Kasumi-1 (cell line): ENCODE data around the gene NCKAP5.

ENCODE experiments used
- DNase-seq, 2 experiments: peaks; one replicate each; lab custom pipeline; 2025; lab: John Stamatoyannopoulos, UW

NCKAP5 gene

GRCh38 chr2:132797556-132797955 lies 770.7 kb downstream of the NCKAP5 start:
- no peak for DNase-seq

- DNase-seq: no peak
Observed at GRCh38 chr2:132797071-132797470, 771.2 kb downstream of the NCKAP5 start.

- no peak for DNase-seq
Observed at GRCh38 chr2:132795220-132795619, 773.0 kb downstream of the NCKAP5 start.

- DNase-seq: no peak
Observed at GRCh38 chr2:132793532-132793931, 774.7 kb downstream of the NCKAP5 start.

- no peak for DNase-seq
Observed at GRCh38 chr2:132790207-132790785, 778.0 kb downstream of the NCKAP5 start.

GRCh38 chr2:132789066-132789465 lies 779.2 kb downstream of the NCKAP5 start:
- no peak for DNase-seq

GRCh38 chr2:132788310-132788838 lies 779.9 kb downstream of the NCKAP5 start:
- no peak for DNase-seq

GRCh38 chr2:132783883-132784282 lies 784.4 kb downstream of the NCKAP5 start:
- DNase-seq: no peak

GRCh38 chr2:132782176-132782783 lies 786.0 kb downstream of the NCKAP5 start:
- DNase-seq: no peak

GRCh38 chr2:132780651-132781050 lies 787.6 kb downstream of the NCKAP5 start:
- DNase-seq: no peak

- DNase-seq: no peak
Observed at GRCh38 chr2:132779206-132779721, 789.0 kb downstream of the NCKAP5 start.

GRCh38 chr2:132776287-132776686 lies 792.0 kb downstream of the NCKAP5 start:
- no peak for DNase-seq

GRCh38 chr2:132774189-132774588 lies 794.1 kb downstream of the NCKAP5 start:
- DNase-seq: no peak

- no peak for DNase-seq
Observed at GRCh38 chr2:132773331-132773730, 794.9 kb downstream of the NCKAP5 start.

GRCh38 chr2:132772340-132772739 lies 795.9 kb downstream of the NCKAP5 start:
- no peak for DNase-seq

- DNase-seq: no peak
Observed at GRCh38 chr2:132766573-132766972, 801.7 kb downstream of the NCKAP5 start.

GRCh38 chr2:132761437-132761836 lies 806.8 kb downstream of the NCKAP5 start:
- no peak for DNase-seq

- DNase-seq: no peak
Observed at GRCh38 chr2:132760971-132761370, 807.3 kb downstream of the NCKAP5 start.

GRCh38 chr2:132760405-132760804 lies 807.9 kb downstream of the NCKAP5 start:
- DNase-seq: no peak

GRCh38 chr2:132758995-132759394 lies 809.3 kb downstream of the NCKAP5 start:
- no peak for DNase-seq

- no peak for DNase-seq
Observed at GRCh38 chr2:132757676-132758075, 810.6 kb downstream of the NCKAP5 start.

GRCh38 chr2:132757002-132757589 lies 811.2 kb downstream of the NCKAP5 start:
- no peak for DNase-seq

GRCh38 chr2:132754867-132755472 lies 813.3 kb downstream of the NCKAP5 start:
- DNase-seq: no peak
